Stimulated activated naive CD8-positive, alpha-beta T cell treated with anti-CD3 and anti-CD28 coated beads, Interleukin-15, Interleukin-2, amounts not matched to agents 100 ng/mL and 50 ng/mL, for 24 hours (primary cell): ENCODE results near the gene C1QTNF12.
A peak's percentile ranks its signal among the peaks of the same experiment; 100 is the strongest.

ENCODE experiments used
- H3K27ac Mint-ChIP-seq: one replicate; pipeline ENCODE4 v1.8.0; 2021; ENCODE audit warnings: mild to moderate bottlenecking, mixed read lengths
- H3K27me3 Mint-ChIP-seq: one replicate; pipeline ENCODE4 v1.8.0; 2021; ENCODE audit warnings: mixed read lengths
- H3K36me3 Mint-ChIP-seq: one replicate; pipeline ENCODE4 v1.8.0; 2021; ENCODE audit warnings: low read depth, mixed read lengths
- H3K4me1 Mint-ChIP-seq: one replicate; pipeline ENCODE4 v1.8.0; 2021; ENCODE audit warnings: low read depth, mixed read lengths
- H3K4me3 Mint-ChIP-seq: one replicate; pipeline ENCODE4 v1.8.0; 2021; ENCODE audit warnings: mild to moderate bottlenecking, mixed read lengths
- H3K9me3 Mint-ChIP-seq: one replicate; pipeline ENCODE4 v1.8.0; 2021; ENCODE audit warnings: mixed read lengths

C1QTNF12 gene

GRCh38 chr1:1242461-1243265 lies 3.9 kb downstream of the C1QTNF12 start:
- H3K27ac Mint-ChIP-seq: no peak overlapping the region
- H3K27me3 Mint-ChIP-seq: no peaks in the 10 kb centered on the region
- H3K4me3 Mint-ChIP-seq: no peak overlapping the region
- no peaks in the 10 kb centered on the region for H3K4me1 Mint-ChIP-seq
- no peaks in the 10 kb centered on the region for H3K9me3 Mint-ChIP-seq
- H3K36me3 Mint-ChIP-seq: no peaks in the 10 kb centered on the region

DNA sequence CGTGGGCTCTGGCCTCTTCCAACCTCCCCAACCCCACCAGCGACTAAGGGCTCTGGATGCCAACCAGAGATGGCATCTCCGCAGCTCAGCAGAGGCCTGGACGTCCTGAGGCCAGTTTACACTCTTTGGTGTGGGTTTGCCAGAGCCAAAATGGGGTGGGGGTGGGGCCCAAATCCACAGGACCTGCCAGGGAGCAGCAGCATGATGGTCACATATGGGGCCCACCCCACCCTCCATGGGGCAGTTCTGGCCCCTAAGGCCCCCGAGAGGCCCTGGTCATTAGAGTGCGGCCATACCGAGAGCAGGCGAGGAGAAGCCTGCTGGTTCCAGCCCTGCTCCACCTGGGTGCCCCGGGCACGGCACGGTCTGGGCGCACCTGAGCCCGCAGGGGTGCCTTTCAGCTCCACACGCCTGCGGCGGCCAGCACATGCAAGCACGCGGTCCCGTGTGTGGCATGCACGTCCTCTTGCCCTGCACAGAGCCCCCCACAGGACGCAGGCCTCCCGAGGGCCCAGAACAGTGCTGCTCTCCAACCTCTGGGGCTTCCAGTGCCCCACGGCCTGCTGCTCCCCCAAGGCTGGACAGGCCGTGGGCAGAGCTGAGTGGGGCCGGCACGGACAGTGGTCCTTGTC lies 4.8 kb downstream of the C1QTNF12 start:
- Mint-ChIP-seq H3K27me3 (no peaks in the 10 kb centered on the region), H3K9me3 (no peaks in the 10 kb centered on the region)

DNA sequence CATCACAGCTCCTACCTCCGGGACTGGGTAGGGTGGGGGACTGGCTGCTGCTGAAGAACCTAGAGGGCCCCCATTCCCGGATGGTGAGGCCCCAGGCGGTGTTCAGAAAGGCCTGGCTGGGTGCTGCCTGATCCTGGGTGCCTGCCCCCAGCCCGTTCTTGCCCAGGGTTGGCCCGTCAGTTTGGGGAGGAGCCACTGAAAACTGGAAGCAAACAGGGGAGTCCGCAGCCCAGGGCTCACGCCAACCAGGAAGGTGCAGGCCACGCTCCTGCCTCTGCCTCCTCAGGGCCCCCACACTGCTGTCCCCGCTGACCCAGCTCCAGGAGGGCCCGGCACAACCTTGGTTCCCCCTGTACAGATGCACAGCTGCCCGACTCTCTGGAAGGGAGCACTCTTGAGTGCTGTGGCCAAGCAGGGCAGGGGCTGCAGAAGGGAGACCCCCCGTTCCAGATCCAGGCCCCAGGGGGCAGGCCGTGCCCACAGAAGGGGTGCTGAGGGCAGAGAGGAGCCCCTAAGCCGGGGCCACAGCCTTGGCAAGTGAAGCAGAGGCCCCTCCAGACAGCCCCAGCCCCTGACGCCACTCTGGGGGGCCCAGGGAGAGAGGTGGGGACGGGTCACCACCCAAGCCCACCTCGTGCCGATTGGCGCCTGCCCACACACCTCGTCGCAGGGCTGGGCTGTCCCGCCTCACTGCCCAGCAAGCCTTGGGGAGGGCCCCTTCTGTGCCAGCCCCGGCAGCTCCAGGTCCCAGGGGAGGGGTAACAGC lies 5.5 kb downstream of the C1QTNF12 start:
- Mint-ChIP-seq H3K4me1 (no peaks in the 10 kb centered on the region), H3K4me3 (no peak overlapping the region), H3K27me3 (no peaks in the 10 kb centered on the region), H3K36me3 (no peaks in the 10 kb centered on the region), H3K9me3 (no peaks in the 10 kb centered on the region), H3K27ac (no peak overlapping the region)

More for the DNA sequence above, 4.8 kb downstream of the C1QTNF12 start:
- Mint-ChIP-seq H3K4me3 (no peak overlapping the region), H3K36me3 (no peaks in the 10 kb centered on the region), H3K27ac (no peak overlapping the region), H3K4me1 (no peaks in the 10 kb centered on the region)

DNA sequence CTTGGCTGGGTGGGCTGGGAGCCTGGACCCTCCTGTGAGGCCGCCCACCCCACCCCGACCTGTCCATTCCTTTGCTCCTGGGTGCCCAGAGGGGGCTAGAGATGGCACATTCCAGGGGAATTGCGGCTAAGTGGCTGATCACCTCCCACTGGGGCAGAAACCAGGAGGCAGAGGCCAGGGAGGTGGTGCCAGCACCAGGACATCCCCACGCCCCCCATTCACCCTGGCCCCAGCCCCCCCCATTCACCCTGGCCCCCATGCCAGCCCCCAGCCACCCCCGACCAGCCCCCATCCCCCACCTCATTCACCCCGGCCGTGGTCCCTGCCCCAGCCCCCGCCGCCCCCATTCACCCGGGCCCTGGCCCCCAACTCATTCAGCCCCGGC lies 6.2 kb downstream of the C1QTNF12 start:
- H3K27ac Mint-ChIP-seq: no peak overlapping the region
- H3K27me3 Mint-ChIP-seq: no peaks in the 10 kb centered on the region
- H3K4me3 Mint-ChIP-seq: no peak overlapping the region
- H3K36me3 Mint-ChIP-seq: no peaks in the 10 kb centered on the region
- no peaks in the 10 kb centered on the region for H3K4me1 Mint-ChIP-seq
- H3K9me3 Mint-ChIP-seq: no peaks in the 10 kb centered on the region

- H3K4me1 Mint-ChIP-seq: no peaks in the 10 kb centered on the region
- peaks cover under 1% of the 10 kb centered on the region for H3K36me3 Mint-ChIP-seq
- no peaks in the 10 kb centered on the region for H3K27me3 Mint-ChIP-seq
- no peak overlapping the region for H3K4me3 Mint-ChIP-seq
- no peak overlapping the region for H3K27ac Mint-ChIP-seq
- H3K9me3 Mint-ChIP-seq: no peaks in the 10 kb centered on the region
Measured at GRCh38 chr1:1239614-1240347, 6.7 kb downstream of the C1QTNF12 start.

- peaks cover 6% of the 10 kb centered on the region for H3K4me1 Mint-ChIP-seq
- H3K9me3 Mint-ChIP-seq: no peaks in the 10 kb centered on the region
- H3K27ac Mint-ChIP-seq: no peak overlapping the region
- H3K4me3 Mint-ChIP-seq: no peak overlapping the region
- H3K27me3 Mint-ChIP-seq: no peaks in the 10 kb centered on the region
- H3K36me3 Mint-ChIP-seq: peaks cover 5% of the 10 kb centered on the region
Measured at GRCh38 chr1:1239227-1239613, 7.3 kb downstream of the C1QTNF12 start.

GRCh38 chr1:1238702-1239178 lies 7.8 kb downstream of the C1QTNF12 start:
- Mint-ChIP-seq H3K4me3 (no peak overlapping the region), H3K36me3 (peaks cover 10% of the 10 kb centered on the region), H3K27me3 (no peaks in the 10 kb centered on the region), H3K4me1 (peaks cover 10% of the 10 kb centered on the region), H3K27ac (no peak overlapping the region), H3K9me3 (no peaks in the 10 kb centered on the region)

DNA sequence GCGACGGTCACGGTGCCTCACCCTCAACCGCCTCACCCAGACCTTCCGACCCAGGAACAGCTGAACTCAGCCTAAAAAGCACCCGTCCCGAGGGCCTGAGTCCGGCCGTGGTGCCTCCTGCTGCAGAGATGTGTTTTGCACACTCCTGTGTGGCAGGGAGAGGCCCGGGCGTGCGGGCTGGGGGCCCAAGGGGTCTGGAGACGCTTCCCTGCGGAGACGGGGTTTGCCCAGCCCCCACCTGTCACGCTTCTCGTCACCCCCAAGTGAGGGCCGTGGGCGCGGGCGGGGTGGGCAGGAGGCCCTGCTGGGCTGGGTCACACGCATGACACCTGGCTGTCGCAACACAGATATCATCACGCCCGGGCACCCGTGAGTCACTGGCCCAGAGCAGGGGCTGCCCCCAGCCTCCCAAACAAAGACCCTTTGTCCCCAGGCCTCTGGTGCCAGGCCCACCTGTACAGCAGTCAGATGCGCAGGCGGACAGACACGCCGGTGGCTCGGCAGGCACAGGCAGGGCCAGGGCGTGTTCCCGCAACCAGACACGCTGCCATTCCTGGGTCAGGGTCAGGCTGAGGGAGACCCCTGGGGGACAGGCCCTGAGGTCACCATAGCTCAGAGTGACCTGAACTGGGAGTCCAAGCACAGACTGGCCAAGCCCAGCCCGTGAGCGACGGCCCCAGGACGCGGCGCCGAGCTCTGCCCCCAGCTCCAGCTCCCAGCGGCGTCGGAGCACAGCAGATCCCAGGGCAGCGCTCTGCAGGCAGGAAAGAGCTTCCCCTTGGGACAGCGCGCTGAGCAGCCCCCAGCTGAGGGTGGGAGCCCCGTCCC lies 8.4 kb downstream of the C1QTNF12 start:
- H3K4me1 Mint-ChIP-seq: peaks cover 15% of the 10 kb centered on the region
- H3K27me3 Mint-ChIP-seq: no peaks in the 10 kb centered on the region
- H3K9me3 Mint-ChIP-seq: no peaks in the 10 kb centered on the region
- H3K4me3 Mint-ChIP-seq: no peak overlapping the region
- H3K36me3 Mint-ChIP-seq: peaks cover 15% of the 10 kb centered on the region
- no peak overlapping the region for H3K27ac Mint-ChIP-seq

DNA sequence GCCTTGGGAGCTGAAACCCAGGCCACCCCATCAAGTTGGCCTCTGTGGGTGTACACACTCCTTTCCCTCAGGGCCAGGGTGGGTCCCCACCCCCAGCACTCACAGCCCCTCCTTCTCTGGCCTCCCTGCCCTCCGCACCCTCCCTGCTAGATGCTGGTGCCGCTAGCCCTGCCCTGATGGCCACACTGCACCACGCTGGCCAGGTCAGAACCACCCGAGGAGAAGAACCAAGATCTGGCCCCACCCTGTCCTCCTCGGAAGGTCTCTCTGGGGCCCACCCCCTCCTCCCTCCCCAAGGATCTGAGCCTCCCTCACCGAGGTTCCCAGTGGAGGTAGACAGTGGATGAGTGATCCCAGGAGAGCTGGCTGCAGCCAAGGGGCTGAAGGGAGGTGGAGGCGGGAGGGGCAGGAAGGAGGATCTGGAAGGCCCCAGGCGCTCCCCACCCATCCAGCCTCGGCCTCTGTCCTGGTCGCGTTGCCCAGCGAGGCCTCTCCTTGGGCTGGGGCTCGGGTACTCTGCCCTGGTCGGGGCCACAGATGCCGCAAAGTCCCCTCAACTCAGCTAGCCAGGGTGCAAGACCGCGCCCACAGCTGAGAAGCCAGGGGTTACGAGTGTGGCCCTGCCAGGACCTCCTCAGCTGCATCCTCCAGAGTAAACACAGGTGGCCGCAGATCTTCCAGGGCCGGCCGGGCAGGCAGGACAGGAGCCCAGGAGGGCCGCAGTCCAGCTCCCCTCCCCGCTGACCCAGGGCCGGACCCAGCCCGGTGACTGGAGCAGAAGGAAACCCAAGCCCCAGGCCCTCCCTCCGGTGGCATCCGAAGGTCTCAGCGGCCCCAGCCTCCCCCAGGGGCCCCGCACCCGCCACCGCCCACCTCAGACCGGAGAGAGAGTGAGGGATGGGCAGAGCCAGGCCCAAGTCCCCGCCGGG lies 9.3 kb downstream of the C1QTNF12 start:
- H3K9me3 Mint-ChIP-seq: no peaks in the 10 kb centered on the region
- H3K4me1 Mint-ChIP-seq: peaks cover 15% of the 10 kb centered on the region
- no peaks in the 10 kb centered on the region for H3K27me3 Mint-ChIP-seq
- no peak overlapping the region for H3K27ac Mint-ChIP-seq
- H3K36me3 Mint-ChIP-seq: peaks cover 15% of the 10 kb centered on the region
- no peak overlapping the region for H3K4me3 Mint-ChIP-seq

DNA sequence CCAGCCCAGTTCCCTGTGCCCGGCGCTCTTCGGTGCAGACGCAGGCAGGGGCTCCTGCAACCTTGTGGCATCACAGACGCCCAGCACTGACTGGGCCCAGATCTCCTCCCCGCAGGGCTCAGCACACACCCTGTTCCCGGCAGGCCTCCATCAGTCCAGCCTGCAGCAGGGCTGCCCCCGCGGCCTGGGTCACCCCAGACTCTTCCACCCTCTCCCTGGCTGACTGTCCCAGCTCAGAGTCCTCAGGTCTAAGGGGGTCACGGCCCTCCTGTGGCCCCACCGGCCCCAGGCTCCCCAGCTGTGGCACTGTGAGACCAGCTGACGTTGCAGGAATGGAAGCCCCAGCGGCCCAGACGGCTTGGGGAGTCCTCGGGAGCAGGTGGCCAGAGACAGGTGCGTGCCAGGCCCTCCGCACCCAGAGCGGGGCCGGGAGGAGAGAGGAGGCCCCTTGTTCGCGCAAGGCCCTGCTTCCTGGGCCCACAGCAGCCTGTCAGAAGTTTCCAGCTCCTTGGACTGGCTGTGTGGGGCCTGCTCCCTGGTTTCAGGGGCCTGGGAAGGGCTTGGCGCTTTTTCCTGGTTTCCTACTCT lies 10.3 kb downstream of the C1QTNF12 start:
- H3K27ac Mint-ChIP-seq: no peak overlapping the region
- peaks cover 15% of the 10 kb centered on the region for H3K36me3 Mint-ChIP-seq
- H3K4me1 Mint-ChIP-seq: peaks cover 15% of the 10 kb centered on the region
- H3K9me3 Mint-ChIP-seq: no peaks in the 10 kb centered on the region
- no peak overlapping the region for H3K4me3 Mint-ChIP-seq
- no peaks in the 10 kb centered on the region for H3K27me3 Mint-ChIP-seq

DNA sequence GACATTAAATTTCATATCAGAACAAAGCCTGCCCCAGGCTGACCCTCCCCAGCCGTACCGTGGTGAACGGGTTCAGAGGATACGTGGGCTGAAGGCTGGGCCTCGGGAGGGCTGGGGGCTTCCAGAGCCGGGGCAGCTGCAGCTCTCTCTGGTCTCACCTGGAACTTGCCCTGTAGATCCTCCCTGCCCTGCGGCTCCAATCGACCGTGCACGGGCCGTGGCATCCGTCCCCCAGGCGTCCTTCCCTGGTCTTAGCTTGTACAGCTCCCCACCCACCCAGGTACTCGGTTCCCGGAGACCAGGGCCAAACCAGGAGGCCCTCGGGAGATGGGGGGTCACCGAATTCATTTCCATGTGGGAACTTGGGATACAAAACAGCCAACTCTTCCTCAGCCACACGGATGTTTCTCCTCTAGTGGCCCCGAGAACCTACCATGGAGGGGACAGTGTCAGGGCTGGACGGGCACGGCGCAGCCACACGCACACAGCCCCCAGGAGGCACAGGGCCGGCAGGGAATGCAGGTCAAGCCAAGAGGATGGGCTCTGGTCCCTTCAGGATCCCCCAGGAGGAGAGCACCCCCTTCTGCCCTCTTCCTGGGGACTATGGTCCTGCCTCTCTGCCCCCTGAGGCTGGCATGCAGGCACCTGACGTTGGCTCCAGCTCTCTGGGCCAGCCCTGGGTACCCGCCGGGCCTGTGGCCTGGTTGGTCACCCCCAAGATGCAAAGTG lies 11.3 kb downstream of the C1QTNF12 start:
- H3K27ac Mint-ChIP-seq: no peak overlapping the region
- peaks cover 19% of the 10 kb centered on the region for H3K36me3 Mint-ChIP-seq
- H3K27me3 Mint-ChIP-seq: no peaks in the 10 kb centered on the region
- no peak overlapping the region for H3K4me3 Mint-ChIP-seq
- H3K4me1 Mint-ChIP-seq: peaks cover 26% of the 10 kb centered on the region
- no peaks in the 10 kb centered on the region for H3K9me3 Mint-ChIP-seq

- H3K27ac Mint-ChIP-seq: peak overlapping the region; percentile 95
- H3K36me3 Mint-ChIP-seq: peaks cover 26% of the 10 kb centered on the region
- H3K9me3 Mint-ChIP-seq: no peaks in the 10 kb centered on the region
- H3K4me1 Mint-ChIP-seq: peaks cover 35% of the 10 kb centered on the region
- H3K27me3 Mint-ChIP-seq: no peaks in the 10 kb centered on the region
- H3K4me3 Mint-ChIP-seq: peak overlapping the region; percentile 84
Measured at GRCh38 chr1:1234180-1234808, 12.2 kb downstream of the C1QTNF12 start.
